Neutrophil (primary cell): ENCODE data around the gene CHURC1.

ENCODE experiments used
- H3K27ac ChIP-seq: fragments of 200-600 bp; sonication (generic); 2 replicates; pipeline ENCODE4 v1.5.1; 2016; ENCODE audit warnings: mild to moderate bottlenecking, moderate library complexity
- H3K27me3 ChIP-seq: fragments of 200-600 bp; sonication (generic); 2 replicates; pipeline ENCODE4 v1.6.0; 2016; ENCODE audit warnings: mild to moderate bottlenecking
- H3K36me3 ChIP-seq: fragments of 200-600 bp; sonication (generic); 2 replicates; pipeline ENCODE4 v1.5.1; 2017
- H3K4me1 ChIP-seq, 2 experiments: fragments of 200-600 bp in 1 of 2; sonication (generic) in 1 of 2; 1 replicate in 1 of 2; 2 replicates in 1 of 2; pipeline versions ENCODE4 v1.5.1 to v1.6.1; 2013 to 2016; ENCODE audit warnings: low read depth in 1 of 2, low read length in 1 of 2, mild to moderate bottlenecking in 1 of 2, moderate library complexity in 1 of 2; ENCODE audit not compliant: control insufficient read depth in 1 of 2, insufficient read depth in 1 of 2
- H3K4me3 ChIP-seq, 2 experiments: fragments of 200-600 bp in 1 of 2; sonication (generic) in 1 of 2; 1 replicate in 1 of 2; 2 replicates in 1 of 2; pipeline ENCODE4 v1.5.1; 2013 to 2016; ENCODE audit warnings: low read depth in 1 of 2, low read length in 1 of 2, mild to moderate bottlenecking in 1 of 2, moderate library complexity in 1 of 2
- H3K9me3 ChIP-seq: fragments of 200-600 bp; sonication (generic); 2 replicates; pipeline ENCODE4 v1.5.1; 2016
- TF ChIP-seq, protein P1 (sequence below): fragments of 200-600 bp; sonication (generic); IDR thresholded peaks from 2 replicates; pipeline ENCODE4 v1.5.1; 2016; ENCODE audit warnings: antibody characterized with exemption

CHURC1 gene

DNA sequence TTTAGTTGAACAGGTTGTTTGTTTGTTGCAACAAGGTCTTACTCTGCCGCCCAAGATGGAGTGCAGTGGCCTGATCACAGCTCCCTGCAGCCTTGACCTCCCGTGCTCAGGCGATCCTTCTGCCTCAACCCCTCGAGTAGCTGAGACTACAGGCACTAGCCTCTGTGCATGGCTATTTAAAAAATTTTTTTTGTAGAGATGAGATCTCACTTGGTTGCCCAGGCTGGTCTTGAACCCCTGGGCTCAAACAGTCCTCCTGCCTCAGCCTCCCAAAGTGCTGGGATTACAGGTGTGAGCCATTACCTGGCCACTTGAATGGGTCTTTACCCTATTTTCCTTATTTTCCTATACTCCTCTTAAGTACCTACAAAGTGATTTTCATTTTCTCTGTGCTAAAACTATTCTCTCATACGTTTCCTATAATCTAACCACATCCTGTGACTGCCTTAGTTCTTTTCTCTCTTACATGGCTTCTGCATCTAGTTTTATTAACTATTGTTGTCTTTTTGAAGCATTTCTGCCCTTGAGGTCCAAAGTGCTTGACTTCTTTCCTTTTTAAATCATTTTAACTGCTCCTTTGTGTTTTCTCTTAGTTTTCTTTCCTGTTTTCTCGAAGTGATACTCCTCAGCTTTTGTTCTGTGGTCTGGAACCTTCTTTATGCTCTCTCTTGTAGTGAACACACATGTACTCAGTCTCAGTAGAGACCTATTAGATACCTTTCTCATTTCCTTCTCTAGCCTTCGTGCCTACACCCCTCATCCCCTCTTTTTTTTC, 14.2 kb downstream of the CHURC1 start:
- no peak overlapping the region for H3K4me3 ChIP-seq
- H3K36me3 ChIP-seq: peaks cover 85% of the 10 kb centered on the region
- no peaks in the 10 kb centered on the region for H3K9me3 ChIP-seq
- H3K27me3 ChIP-seq: no peaks in the 10 kb centered on the region
- no peaks in the 10 kb centered on the region for H3K4me1 ChIP-seq
- TF ChIP-seq, protein P1, sequence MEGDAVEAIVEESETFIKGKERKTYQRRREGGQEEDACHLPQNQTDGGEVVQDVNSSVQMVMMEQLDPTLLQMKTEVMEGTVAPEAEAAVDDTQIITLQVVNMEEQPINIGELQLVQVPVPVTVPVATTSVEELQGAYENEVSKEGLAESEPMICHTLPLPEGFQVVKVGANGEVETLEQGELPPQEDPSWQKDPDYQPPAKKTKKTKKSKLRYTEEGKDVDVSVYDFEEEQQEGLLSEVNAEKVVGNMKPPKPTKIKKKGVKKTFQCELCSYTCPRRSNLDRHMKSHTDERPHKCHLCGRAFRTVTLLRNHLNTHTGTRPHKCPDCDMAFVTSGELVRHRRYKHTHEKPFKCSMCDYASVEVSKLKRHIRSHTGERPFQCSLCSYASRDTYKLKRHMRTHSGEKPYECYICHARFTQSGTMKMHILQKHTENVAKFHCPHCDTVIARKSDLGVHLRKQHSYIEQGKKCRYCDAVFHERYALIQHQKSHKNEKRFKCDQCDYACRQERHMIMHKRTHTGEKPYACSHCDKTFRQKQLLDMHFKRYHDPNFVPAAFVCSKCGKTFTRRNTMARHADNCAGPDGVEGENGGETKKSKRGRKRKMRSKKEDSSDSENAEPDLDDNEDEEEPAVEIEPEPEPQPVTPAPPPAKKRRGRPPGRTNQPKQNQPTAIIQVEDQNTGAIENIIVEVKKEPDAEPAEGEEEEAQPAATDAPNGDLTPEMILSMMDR: no peak
- no peak overlapping the region for H3K27ac ChIP-seq

DNA sequence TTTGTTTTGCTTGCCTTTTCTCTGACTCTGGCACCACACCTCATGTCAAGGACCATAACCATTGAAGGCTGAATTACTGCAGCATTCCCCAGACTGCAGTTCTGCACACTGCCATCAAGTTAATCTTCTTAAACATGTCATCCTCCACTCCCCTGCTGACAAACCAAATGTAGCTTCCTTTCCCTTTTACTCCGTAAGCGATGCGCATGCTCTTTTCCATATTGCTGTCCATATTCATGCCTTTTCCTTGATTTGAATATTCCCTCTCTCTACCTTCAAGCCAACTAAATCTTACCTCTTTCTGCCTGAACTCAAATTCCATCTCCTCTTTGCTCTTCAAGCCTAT, 14.7 kb downstream of the CHURC1 start:
- H3K27ac ChIP-seq: no peak overlapping the region
- TF ChIP-seq, protein P1: no peak
- H3K4me1 ChIP-seq: no peaks in the 10 kb centered on the region
- no peak overlapping the region for H3K4me3 ChIP-seq
- no peaks in the 10 kb centered on the region for H3K9me3 ChIP-seq
- H3K36me3 ChIP-seq: peaks cover 88% of the 10 kb centered on the region
- H3K27me3 ChIP-seq: no peaks in the 10 kb centered on the region

DNA sequence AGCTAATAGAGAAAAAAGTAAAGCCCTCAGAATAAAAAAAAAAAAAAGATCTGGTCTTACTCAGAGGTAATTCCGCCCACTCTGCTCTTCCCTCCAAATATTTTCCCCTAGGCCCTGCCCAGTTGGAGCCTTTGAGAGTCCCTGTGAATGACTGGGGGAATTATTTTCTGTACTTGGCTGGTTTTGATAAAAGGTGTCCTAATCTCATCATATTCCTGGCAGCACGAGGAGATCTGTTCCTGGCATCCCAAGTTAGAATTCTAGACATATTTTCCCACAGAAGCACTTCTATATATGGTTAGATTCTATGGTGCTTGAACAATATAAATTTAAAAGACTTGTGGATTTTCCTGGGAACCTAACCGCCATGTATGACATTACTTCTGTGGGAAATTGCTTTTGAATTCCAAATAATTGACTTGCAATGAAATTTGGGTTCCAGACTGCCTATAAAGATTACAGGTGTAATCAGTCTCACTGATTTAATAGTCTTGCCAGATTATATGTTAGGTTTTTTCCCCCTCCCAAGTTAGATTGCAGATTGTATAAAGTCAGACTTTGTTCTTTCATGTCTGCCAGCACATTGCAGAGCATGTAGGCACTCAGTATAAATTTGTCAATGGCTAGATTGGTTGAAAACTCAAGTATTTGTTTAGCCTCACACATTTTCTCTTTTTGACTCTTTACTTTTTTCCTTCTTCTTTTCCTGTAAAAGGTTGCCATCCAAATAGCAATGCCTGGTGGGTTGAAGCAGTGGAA, 16.0 kb downstream of the CHURC1 start:
- TF ChIP-seq, protein P1: no peak
- no peaks in the 10 kb centered on the region for H3K9me3 ChIP-seq
- no peak overlapping the region for H3K4me3 ChIP-seq
- H3K27ac ChIP-seq: no peak overlapping the region
- peaks cover 87% of the 10 kb centered on the region for H3K36me3 ChIP-seq
- H3K27me3 ChIP-seq: no peaks in the 10 kb centered on the region
- H3K4me1 ChIP-seq: no peaks in the 10 kb centered on the region

GRCh38 chr14:64931123-64931522, 16.9 kb downstream of the CHURC1 start:
- TF ChIP-seq, protein P1: no peak
- Histone ChIP-seq H3K27me3 (no peaks in the 10 kb centered on the region), H3K4me1 (no peaks in the 10 kb centered on the region), H3K36me3 (peaks cover 81% of the 10 kb centered on the region), H3K27ac (no peak overlapping the region), H3K4me3 (no peak overlapping the region), H3K9me3 (no peaks in the 10 kb centered on the region)

GRCh38 chr14:64932231-64932630, 18.0 kb downstream of the CHURC1 start:
- no peaks in the 10 kb centered on the region for H3K27me3 ChIP-seq
- H3K9me3 ChIP-seq: no peaks in the 10 kb centered on the region
- H3K4me1 ChIP-seq: no peaks in the 10 kb centered on the region
- TF ChIP-seq, protein P1: no peak
- H3K36me3 ChIP-seq: peaks cover 75% of the 10 kb centered on the region
- no peak overlapping the region for H3K27ac ChIP-seq
- H3K4me3 ChIP-seq: no peak overlapping the region
